ENCODE results near the gene ZMIZ2. TPM values are rescaled to one million over a fixed set of nuclear protein-coding genes. Genes with fewer than 3 reads are reported as not detected.

Gene ZMIZ2
- polyA plus RNA-seq, 3 donors: 1.9 to 72.8 (median 3.3) TPM

DNA sequence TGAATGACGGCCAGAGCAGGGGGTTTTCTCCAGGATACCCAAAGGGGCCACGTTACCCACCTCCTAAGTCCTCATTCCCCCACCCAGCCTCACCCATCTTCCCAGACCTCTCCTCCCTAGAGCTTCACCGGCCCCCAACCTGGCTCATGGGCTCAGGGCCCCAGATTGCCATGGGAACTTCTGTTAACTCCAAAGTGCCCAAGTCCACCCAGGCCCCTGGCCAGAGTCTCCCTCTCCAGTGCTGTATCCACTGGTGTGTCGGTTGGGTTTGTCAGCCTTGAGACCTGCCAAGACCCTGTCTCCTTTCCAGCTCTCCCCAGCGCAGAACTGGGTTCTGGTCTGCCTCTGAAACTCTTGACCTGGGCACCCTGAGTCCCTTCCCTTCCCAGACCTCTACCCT is 37.1 kb upstream of the ZMIZ2 start:
- intact Hi-C loops (cut with micrococcal nuclease): no loop called here
- WGBS (ENCODE audit: insufficient coverage): 87% methylated on average over 3 of the region's 5 CpGs
- Mint-ChIP-seq H3K4me3 (no peak overlapping the region), H3K36me3 (peaks cover 33 to 42% of the 10 kb centered on the region in 2 donors), H3K27ac (peak overlapping the region in 2 of 7 donors; percentile 34 to 50), H3K27me3 (ENCODE audit: low read depth in 3 of 3) (peaks cover 3 to 5% (median 4%) of the 10 kb centered on the region in 3 donors), H3K4me1 (peaks cover 5% of the 10 kb centered on the region), H3K9me3 (peaks cover 0 to 2% (median 0%) of the 10 kb centered on the region in 7 donors)
- peaks cover 27 to 39% of the 10 kb centered on the region in 2 donors for H3K36me3 ChIP-seq (replicated peaks in 1 of 2; ENCODE audit: control insufficient read depth in 1 of 2, insufficient read depth in 2 of 2, low read length in 2 of 2)
- no peaks in the 10 kb centered on the region for H3K79me2 ChIP-seq (ENCODE audit: insufficient read depth, low read length)
- TF ChIP-seq, protein P1, sequence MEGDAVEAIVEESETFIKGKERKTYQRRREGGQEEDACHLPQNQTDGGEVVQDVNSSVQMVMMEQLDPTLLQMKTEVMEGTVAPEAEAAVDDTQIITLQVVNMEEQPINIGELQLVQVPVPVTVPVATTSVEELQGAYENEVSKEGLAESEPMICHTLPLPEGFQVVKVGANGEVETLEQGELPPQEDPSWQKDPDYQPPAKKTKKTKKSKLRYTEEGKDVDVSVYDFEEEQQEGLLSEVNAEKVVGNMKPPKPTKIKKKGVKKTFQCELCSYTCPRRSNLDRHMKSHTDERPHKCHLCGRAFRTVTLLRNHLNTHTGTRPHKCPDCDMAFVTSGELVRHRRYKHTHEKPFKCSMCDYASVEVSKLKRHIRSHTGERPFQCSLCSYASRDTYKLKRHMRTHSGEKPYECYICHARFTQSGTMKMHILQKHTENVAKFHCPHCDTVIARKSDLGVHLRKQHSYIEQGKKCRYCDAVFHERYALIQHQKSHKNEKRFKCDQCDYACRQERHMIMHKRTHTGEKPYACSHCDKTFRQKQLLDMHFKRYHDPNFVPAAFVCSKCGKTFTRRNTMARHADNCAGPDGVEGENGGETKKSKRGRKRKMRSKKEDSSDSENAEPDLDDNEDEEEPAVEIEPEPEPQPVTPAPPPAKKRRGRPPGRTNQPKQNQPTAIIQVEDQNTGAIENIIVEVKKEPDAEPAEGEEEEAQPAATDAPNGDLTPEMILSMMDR (IDR thresholded peaks at IDR 0.05): no peak
- H3K4me3 ChIP-seq (replicated peaks in 1 of 3; ENCODE audit: low read depth in 2 of 3, low read length in 3 of 3): no peak overlapping the region
- no peaks in the 10 kb centered on the region for H3K27me3 ChIP-seq (ENCODE audit: control insufficient read depth in 2 of 2, insufficient read depth in 2 of 2, low read length in 2 of 2)
- H3K9ac ChIP-seq (ENCODE audit: insufficient read depth, low read length, poor library complexity, severe bottlenecking): no peak overlapping the region
- H3K4me1 ChIP-seq (ENCODE audit: control insufficient read depth in 1 of 2, insufficient read depth in 2 of 2, low read length in 2 of 2): peaks cover 0 to 4% of the 10 kb centered on the region in 2 donors
- no peak overlapping the region for H3K27ac ChIP-seq (ENCODE audit: low read depth in 1 of 2, low read length in 2 of 2)
- no peaks in the 10 kb centered on the region for H3K9me3 ChIP-seq (replicated peaks in 1 of 2; ENCODE audit: control insufficient read depth in 1 of 2, insufficient read depth in 1 of 2, low read length in 2 of 2)
- H3K4me2 ChIP-seq (replicated peaks; ENCODE audit: extremely low read depth, low read length, poor library complexity, severe bottlenecking): no peak overlapping the region
- no peaks in the 10 kb centered on the region for H4K20me1 ChIP-seq (ENCODE audit: insufficient read depth, low read length)
- no peak overlapping the region for H2AFZ ChIP-seq (ENCODE audit: insufficient read depth, low read depth, low read length, poor library complexity, severe bottlenecking)
- DNase-seq: no peak

DNA sequence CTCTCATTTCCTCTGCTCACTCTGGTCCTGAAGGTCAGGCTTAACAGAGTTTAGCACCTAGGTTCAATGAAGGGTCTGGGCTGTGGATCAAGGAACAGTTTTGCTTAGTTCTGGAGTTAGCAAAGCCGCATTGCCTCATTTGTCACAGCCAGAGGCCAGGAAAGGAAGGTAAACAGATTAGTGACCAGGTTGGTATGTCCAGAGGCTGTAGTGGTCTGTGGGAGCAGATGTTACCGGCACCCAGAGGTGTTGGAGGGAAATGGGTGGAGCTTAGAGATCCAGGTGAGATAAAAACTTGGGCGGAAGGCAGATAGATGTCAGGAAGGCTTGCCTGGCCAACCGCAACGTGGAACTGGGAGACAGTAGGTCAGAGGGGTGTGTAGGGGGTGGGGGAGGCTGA is 36.6 kb upstream of the ZMIZ2 start:
- Histone ChIP-seq H3K79me2 (ENCODE audit: insufficient read depth, low read length) (no peaks in the 10 kb centered on the region), H4K20me1 (ENCODE audit: insufficient read depth, low read length) (no peaks in the 10 kb centered on the region), H3K9ac (ENCODE audit: insufficient read depth, low read length, poor library complexity, severe bottlenecking) (no peak overlapping the region), H3K36me3 (replicated peaks in 1 of 2; ENCODE audit: control insufficient read depth in 1 of 2, insufficient read depth in 2 of 2, low read length in 2 of 2) (peaks cover 24 to 34% of the 10 kb centered on the region in 2 donors), H2AFZ (ENCODE audit: insufficient read depth, low read depth, low read length, poor library complexity, severe bottlenecking) (no peak overlapping the region), H3K27ac (ENCODE audit: low read depth in 1 of 2, low read length in 2 of 2) (no peak overlapping the region), H3K27me3 (ENCODE audit: control insufficient read depth in 2 of 2, insufficient read depth in 2 of 2, low read length in 2 of 2) (no peaks in the 10 kb centered on the region), H3K4me2 (replicated peaks; ENCODE audit: extremely low read depth, low read length, poor library complexity, severe bottlenecking) (no peak overlapping the region), H3K9me3 (replicated peaks in 1 of 2; ENCODE audit: control insufficient read depth in 1 of 2, insufficient read depth in 1 of 2, low read length in 2 of 2) (no peaks in the 10 kb centered on the region), H3K4me3 (replicated peaks in 1 of 3; ENCODE audit: low read depth in 2 of 3, low read length in 3 of 3) (no peak overlapping the region), H3K4me1 (ENCODE audit: control insufficient read depth in 1 of 2, insufficient read depth in 2 of 2, low read length in 2 of 2) (peaks cover 0 to 4% of the 10 kb centered on the region in 2 donors)
- Mint-ChIP-seq H3K4me1 (peaks cover 5% of the 10 kb centered on the region), H3K27ac (peak overlapping the region in 2 of 7 donors; percentile 34 to 68), H3K36me3 (peaks cover 30 to 37% of the 10 kb centered on the region in 2 donors), H3K27me3 (ENCODE audit: low read depth in 3 of 3) (peaks cover 3 to 5% (median 5%) of the 10 kb centered on the region in 3 donors), H3K9me3 (peaks cover 0 to 2% (median 0%) of the 10 kb centered on the region in 7 donors), H3K4me3 (no peak overlapping the region)
- 56% methylated on average over 5 of the region's 5 CpGs for WGBS (ENCODE audit: insufficient coverage)
- TF ChIP-seq, protein P1 (IDR thresholded peaks at IDR 0.05): no peak
- DNase-seq: no peak
- intact Hi-C loops (cut with micrococcal nuclease): no loop called here
